Ishikawa (cell line): ENCODE data around the gene ARFGAP1.

Source experiments
- CEBPB ChIP-seq: IDR thresholded peaks from 2 replicates; pipeline ENCODE4 v1.6.1; 2012
- CREB1 ChIP-seq: IDR thresholded peaks from 2 replicates; pipeline ENCODE4 v1.6.1; 2012; ENCODE audit warnings: low read depth
- EGR1 ChIP-seq: IDR thresholded peaks from 2 replicates; pipeline ENCODE4 v1.6.1; 2012
- EP300 ChIP-seq: IDR thresholded peaks from 2 replicates; pipeline ENCODE4 v1.6.1; 2012; ENCODE audit warnings: borderline replicate concordance
- FOXM1 ChIP-seq: IDR thresholded peaks from 2 replicates; pipeline ENCODE4 v1.6.1; 2012; ENCODE audit warnings: low read depth, borderline replicate concordance
- NFIC ChIP-seq: IDR thresholded peaks from 2 replicates; pipeline ENCODE4 v1.6.1; 2012
- RAD21 ChIP-seq: IDR thresholded peaks from 2 replicates; pipeline ENCODE4 v1.6.1; 2012; ENCODE audit warnings: low read depth
- REST ChIP-seq: IDR thresholded peaks from 2 replicates; pipeline ENCODE4 v1.6.1; 2012; ENCODE audit warnings: low read depth, mild to moderate bottlenecking
- TAF1 ChIP-seq: IDR thresholded peaks from 2 replicates; pipeline ENCODE4 v1.6.1; 2012; ENCODE audit warnings: low read depth, mild to moderate bottlenecking
- TCF12 ChIP-seq: IDR thresholded peaks from 2 replicates; pipeline ENCODE4 v1.6.1; 2012; ENCODE audit warnings: low read depth
- TEAD4 ChIP-seq: IDR thresholded peaks from 2 replicates; pipeline ENCODE4 v1.6.1; 2012
- USF1 ChIP-seq: IDR thresholded peaks from 2 replicates; pipeline ENCODE4 v1.6.1; 2012
- YY1 ChIP-seq: IDR thresholded peaks from 2 replicates; pipeline ENCODE4 v1.6.1; 2012; ENCODE audit warnings: low read depth
- ZBTB7A ChIP-seq: IDR thresholded peaks from 2 replicates; pipeline ENCODE4 v1.6.1; 2012; ENCODE audit warnings: low read depth
- TF ChIP-seq, protein P1 (sequence below): IDR thresholded peaks from 2 replicates; pipeline ENCODE4 v1.6.1; 2012

The ARFGAP1 gene

GRCh38 chr20:63283397-63284082, 10.9 kb downstream of the ARFGAP1 start:
- TF ChIP-seq, protein P1, sequence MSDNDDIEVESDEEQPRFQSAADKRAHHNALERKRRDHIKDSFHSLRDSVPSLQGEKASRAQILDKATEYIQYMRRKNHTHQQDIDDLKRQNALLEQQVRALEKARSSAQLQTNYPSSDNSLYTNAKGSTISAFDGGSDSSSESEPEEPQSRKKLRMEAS = no peak
- no peak for TF ChIP-seq TEAD4
- TF ChIP-seq ZBTB7A = no peak
- no peak for TF ChIP-seq CREB1
- TF ChIP-seq FOXM1 = no peak
- no peak for TF ChIP-seq REST
- TF ChIP-seq NFIC = no peak
- TF ChIP-seq USF1 = no peak
- TF ChIP-seq YY1 = no peak
- TF ChIP-seq CEBPB = no peak
- TF ChIP-seq EGR1 = no peak
- TF ChIP-seq RAD21 = no peak
- TF ChIP-seq TCF12 = no peak

DNA sequence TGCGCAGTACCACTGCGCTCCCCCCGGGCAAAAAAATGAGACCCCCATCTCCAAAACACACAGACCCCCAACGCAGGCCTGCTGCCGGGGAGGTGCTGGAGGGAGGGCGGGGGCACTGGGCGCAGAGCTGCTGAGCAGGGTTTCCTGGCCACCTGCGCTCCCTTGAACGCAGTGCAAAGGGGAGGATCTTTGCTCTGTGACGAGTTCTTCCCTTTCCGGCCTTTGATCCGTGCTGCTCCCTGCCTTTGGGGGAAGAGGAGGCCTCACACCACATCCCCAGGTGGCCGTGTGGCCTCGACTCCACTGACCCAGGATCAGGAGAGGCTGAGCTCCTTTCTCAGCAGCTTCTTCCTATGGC, 11.4 kb downstream of the ARFGAP1 start:
- TF ChIP-seq CREB1 (no peak), ZBTB7A (no peak), NFIC (no peak), FOXM1 (no peak), TAF1 (no peak), USF1 (no peak), RAD21 (no peak), TCF12 (no peak), EGR1 (no peak), REST (no peak), TEAD4 (no peak), EP300 (no peak), CEBPB (no peak), YY1 (no peak)
- TF ChIP-seq, protein P1 = no peak

DNA sequence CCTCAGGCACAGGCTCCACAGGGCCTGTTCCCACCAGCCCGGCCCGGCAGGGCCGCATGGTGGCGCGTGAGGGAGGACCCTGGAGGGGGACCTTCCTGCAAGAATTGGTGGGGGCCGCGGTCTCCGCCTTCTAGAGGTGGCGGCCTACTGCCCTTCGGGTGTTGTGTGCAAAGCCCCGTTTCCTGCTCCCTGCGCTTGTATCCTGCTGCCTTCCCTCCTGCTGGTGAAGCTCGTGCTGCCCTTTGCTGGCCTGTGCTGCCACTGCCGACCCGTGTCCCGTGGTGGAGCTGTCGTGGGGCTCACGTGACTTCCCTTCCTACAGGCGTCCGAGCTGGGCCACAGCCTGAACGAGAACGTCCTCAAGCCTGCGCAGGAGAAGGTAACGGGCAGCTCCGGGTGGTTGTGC, 11.9 kb downstream of the ARFGAP1 start:
- TF ChIP-seq FOXM1 = no peak
- TF ChIP-seq CREB1 = no peak
- no peak for TF ChIP-seq RAD21
- TF ChIP-seq, protein P1 = no peak
- no peak for TF ChIP-seq YY1

DNA sequence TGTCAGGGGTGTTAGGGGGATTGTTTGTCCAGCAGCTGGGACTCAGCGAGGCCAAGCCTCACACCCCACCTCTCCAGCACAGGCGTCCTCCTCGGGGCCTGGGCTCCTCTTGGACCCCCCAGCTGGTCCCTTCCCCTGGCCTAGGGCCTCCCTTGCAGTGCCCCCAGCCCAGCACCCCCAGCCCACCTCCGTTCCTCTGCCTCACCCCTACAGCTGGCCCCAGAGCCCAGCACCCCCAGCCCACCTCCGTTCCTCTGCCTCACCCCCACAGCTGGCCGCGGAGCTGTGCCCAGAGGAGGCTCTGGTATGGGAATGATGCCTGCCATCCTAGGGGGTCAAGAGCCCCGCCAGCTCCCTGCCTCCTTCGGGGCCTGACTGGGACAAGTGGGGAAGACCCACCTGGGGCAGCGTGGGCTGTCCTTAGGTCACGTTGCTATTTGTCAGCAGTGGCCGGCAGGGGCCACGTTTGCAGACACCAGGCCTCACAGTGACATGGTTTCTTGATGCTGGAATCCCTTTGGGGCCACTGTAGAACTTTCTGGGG, 12.4 kb downstream of the ARFGAP1 start:
- no peak for TF ChIP-seq TEAD4
- TF ChIP-seq FOXM1 = no peak
- TF ChIP-seq, protein P1 = no peak
- no peak for TF ChIP-seq EGR1
- TF ChIP-seq CREB1 = no peak
- no peak for TF ChIP-seq TCF12
- no peak for TF ChIP-seq TAF1
- no peak for TF ChIP-seq REST
- no peak for TF ChIP-seq CEBPB
- TF ChIP-seq RAD21 = no peak
- TF ChIP-seq ZBTB7A = no peak
- no peak for TF ChIP-seq YY1
- TF ChIP-seq EP300 = no peak
- no peak for TF ChIP-seq NFIC
- no peak for TF ChIP-seq USF1
